GM19397 (cell line): Measurements from ENCODE around the gene NUMBL.
A peak's percentile ranks its signal among the peaks of the same experiment; 100 is the strongest.
"Not testable (repeated sequence)": the region's sequence is repeated elsewhere in the genome, so short reads cannot be mapped to it uniquely, and the experiment has no call there.

Source experiments
- ATAC-seq: cut with Tn5 transposase; IDR thresholded peaks from one replicate; pipeline ENCODE4 v1.9.1; 2021; ENCODE audit warnings: mild to moderate bottlenecking, moderate library complexity; ENCODE audit not compliant: unreplicated experiment

Gene NUMBL

DNA sequence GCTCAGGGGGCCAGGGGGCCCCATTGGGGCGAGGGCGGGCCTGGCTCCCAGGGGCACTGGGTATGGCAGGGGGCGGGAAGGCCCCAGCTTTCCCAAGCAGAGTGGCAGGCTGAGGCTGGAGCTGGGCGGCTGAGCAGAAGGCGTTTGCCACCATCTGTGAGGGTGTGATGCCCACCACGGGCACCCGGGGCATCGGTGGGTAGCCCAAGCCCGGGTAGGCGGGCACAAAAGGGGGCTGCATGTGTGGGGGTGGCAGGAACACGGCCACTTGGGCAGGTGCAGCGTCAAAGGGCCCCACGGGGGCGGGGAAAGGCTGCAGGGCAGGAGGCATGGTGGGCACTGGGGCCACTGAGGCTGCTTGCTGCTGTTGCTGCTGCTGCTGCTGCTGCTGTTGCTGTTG lies 22.8 kb downstream of the NUMBL start:
- no peak for ATAC-seq

DNA sequence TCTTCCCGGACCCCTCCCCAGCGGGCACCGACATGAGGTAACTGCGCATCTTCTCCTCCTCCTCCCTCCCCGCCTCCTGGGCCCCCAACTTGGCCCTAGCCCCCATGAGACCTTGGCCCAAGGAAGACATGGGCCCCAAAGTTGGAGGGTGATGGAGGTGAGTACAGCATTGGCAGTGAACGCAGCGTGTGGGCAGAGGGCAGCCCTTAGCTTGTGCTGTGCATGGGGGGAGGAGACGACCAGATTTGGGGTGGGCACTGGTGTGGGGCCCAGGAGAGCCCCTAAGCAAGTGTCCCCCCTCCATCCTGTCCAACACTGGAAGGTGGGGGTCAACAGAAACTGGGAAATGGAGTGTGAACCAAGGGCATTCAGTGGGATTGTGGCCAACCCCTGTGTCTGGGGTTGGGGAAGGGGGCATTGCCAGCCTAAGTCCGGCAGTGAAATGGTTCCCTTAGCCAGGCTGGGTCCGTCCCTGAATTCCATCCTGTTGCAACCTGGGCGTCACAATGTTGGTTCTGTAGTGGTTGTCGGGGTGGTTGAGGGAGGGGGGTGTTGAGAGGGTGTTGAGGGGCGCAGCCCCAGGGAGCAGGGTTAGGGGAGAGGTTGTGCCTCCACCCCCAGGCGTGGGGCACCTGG lies 23.5 kb downstream of the NUMBL start:
- no peak for ATAC-seq

DNA sequence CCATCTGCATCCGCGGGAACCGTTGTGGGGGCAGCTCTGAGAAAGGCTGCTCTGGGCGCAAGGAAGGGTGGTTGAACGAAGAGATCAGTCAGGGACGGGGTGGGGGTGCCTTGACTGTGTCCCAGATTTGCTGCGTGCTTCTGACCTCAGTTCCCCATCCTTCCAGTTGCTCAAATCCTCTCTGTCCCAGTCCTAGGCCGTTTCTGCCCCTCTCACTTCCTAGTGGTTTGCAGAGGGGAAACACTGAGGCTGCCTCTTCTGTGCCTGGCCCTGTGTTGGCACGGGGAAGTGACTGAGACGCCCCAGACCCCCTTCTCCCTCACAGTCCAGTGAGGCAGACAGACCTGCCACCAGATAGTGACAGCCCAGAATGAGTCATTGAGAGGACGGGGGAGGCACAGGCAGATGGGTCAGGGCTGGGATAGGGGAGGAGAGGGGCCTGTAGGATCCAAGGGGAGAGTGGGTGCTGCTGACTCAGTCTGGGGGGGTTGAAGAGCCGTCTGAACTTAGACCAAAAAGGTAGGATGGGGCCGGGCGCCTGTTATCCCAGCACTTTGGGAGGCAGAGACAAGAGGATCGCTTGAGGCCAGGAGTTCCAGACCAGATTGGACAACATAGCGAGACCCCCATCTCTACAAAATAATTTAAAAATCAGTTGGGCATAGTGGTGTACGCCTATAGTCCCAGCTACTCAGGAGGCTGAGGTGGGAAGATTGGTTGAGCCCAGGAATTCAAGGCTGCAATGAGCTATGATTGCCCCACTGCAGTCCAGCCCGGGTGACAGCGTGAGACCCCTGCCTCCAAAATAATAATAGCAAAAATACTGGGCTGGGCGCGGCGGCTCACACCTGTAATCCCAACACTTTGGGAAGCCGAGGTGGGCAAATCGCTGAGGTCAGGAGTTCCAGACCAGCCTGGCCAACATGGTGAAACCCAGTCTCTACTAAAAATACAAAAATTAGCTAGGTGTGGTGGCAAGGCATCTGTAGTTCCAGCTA lies 26.5 kb downstream of the NUMBL start:
- ATAC-seq: no peak

DNA sequence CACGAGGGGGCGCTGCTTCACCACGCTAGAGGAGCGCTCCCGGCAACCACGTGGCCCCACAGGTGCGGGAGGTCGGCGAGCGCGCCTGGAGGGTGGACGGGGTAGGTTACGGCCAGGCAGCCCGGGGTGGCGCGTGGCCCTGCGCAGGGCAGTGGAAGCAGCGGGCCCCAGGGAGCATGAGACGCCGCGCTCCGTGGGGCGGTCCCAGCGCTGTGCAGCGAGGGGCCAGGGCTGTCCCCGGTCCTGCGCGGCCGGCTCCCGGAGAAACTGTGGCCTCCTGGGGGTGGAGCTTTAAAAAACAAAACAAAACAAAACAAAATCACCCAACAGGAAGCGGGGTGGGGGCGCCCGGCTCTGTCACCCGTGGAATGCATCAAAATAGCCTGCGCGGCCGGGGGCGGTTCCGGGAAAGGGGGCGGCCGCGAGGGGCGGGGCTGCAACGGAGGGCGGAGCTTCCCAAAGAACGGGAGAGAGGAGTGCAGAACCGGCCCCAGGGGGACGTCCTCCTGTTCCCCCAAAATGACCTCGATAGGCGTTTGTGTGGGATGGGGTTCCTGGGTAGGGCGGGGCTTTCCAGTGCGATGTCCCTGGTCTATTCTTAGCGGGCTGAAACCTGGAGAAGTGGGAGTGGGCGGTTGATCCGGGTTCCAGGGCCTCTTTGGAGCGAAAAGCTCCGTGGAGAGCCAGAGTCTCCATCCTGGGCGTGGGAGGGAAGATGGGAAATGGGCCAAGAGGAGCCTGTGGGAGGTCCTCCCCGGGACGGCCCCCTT lies 27.3 kb downstream of the NUMBL start:
- ATAC-seq: peak; percentile 85

GRCh38 chr19:40661616-40662015 lies 28.8 kb downstream of the NUMBL start:
- no peak for ATAC-seq

DNA sequence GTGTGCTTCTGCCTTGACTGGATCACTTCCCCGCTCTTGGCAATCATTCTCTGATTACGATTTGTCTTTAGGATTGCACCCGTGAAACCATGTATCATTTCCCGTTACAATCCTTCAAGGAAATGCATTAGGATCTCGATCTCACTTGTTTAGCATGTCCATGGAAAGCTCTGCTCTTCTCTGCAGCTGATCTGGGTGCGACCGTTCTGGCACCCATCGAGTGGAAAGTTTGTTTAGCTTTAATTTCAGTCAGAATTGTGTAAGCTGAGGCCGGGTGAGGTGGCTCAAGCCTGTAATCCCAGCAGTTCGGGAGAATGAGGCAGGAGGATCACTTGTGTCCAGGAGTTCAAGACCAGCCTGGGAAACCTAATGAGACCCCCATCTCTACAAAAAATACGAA lies 30.9 kb downstream of the NUMBL start:
- no peak for ATAC-seq

- ATAC-seq: no peak
Measured at GRCh38 chr19:40659116-40659515, 31.3 kb downstream of the NUMBL start.

GRCh38 chr19:40658031-40658430 lies 32.4 kb downstream of the NUMBL start:
- no peak for ATAC-seq

- not testable (repeated sequence) for ATAC-seq
Measured at GRCh38 chr19:40655684-40656083, 34.8 kb downstream of the NUMBL start.

- ATAC-seq: not testable (repeated sequence)
Measured at GRCh38 chr19:40652303-40652702, 38.1 kb downstream of the NUMBL start.

- ATAC-seq: no peak
Measured at GRCh38 chr19:40650749-40651305, 39.6 kb downstream of the NUMBL start.

GRCh38 chr19:40649903-40650675 lies 40.4 kb downstream of the NUMBL start:
- not testable (repeated sequence) for ATAC-seq

DNA sequence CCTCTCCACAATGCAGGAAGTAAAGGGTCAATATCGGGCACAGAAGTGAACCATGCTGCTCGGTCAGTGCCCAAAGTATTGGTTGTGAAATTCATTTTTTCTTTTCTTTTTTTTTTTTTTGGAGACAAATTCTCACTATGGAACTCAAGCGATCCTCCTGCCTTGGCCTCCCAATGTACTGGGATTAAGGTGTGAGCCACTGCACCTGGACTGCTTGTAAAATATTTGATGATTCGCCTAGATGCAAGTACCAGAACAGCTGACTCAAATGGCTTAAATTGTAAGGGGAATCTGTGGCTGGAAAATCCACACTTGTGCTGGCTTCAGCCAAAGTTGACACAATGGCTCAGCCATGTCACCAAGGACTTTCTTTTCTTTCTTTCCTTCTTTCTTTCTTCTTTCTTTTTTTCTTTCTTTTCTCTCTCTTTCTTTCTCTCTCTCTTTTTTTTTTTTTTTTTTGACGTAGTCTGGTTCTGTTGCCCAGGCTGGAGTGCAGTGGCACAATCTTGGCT lies 43.7 kb downstream of the NUMBL start:
- ATAC-seq: no peak

DNA sequence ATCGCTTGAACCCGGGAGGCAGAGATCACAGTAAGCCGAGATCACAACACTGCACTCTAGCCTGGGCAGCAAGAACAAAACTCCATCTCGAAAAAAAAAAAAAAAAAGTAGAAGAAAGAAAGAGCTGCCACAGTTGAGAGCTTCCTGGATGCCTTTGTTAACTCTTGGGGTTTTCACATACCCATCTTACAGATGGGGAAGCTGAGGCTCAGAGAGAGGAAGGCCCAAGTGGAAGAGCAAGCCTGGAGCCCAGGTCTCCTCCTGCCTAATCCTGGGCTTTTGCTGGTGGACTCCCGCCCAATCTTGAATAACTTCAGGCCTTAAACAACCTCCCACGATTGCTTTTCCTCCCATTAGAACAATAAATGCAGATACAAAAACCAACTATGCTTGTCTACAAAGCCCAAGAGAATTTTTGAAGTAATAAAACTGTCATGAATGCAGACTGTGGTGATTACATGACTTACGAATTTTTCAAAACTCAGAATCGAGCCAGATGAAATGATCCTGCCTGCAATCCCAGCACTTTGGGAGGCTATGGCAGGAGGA lies 47.6 kb downstream of the NUMBL start:
- ATAC-seq: no peak

DNA sequence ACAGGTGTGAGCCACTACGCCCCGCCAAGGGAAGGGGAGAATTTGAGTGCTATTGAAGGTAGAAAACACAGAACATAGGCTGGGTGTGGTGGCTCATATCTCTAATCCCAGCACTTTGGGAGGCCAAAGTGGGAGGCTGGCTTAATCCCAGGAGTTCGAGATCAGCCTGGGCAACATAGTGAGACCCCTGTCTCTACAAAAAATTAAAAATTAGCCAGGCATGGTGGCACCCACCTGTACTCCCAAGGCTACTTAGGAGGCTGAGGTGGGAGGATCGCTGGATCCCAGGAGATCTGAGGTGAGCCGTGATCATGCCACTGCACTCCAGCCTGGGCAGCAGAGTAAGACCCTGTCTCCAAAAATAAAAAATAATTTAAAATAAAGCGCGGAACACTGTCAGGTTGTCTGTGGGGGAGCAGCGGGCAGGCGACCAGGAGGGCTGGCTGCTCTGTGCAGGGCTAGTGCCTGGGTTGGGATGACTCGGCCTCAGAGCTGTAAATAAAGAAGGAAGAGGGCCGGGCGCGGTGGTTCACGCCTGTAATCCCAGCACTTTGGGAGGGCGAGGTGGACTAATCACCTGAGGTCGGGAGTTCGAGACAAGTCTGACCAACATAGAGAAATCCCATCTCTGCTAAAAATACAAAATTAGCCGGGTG lies 48.3 kb downstream of the NUMBL start:
- no peak for ATAC-seq

DNA sequence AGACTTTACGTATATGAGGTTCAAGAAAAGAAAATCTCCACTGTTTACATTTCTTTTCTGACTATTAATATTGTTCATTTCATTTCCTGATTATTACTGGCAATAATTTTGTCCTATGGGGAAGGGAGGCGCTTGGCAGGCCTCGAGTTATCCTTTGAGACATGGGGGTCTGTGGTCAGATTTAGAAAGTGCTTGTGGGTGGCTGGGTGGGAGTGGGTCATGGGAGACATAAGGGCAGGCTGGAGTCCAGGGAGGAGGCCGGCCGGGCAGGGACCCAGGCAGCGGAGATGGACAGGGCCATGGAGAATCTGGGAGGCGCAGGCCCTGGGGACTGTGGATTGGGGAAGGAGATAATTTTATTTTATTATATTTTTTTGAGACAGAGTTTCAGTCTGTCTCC lies 49.2 kb downstream of the NUMBL start:
- ATAC-seq: no peak

DNA sequence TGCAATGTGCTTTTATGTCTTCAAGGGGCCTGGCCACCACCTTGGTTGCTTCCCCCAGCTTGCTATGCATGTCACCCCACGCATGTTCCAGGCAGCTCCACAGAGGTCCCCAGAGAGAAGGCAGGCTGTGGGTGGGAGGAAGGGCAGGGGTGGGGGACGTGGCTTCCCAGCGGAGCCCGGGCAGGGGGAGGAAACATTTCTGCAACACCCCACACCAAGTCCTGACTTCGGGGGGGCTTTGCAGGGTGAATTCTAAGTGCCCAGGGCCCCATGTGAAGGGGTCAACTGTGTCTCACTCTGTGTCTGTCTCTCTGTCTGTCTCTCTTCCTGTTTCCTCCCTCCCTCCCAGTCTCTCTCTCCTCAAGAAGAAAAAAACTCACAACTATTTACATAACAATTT lies 49.7 kb downstream of the NUMBL start:
- no peak for ATAC-seq

GRCh38 chr19:40639638-40639982 lies 50.8 kb downstream of the NUMBL start:
- no peak for ATAC-seq

GRCh38 chr19:40638327-40638726 lies 52.1 kb downstream of the NUMBL start:
- no peak for ATAC-seq
